IgD-negative memory B cell (primary cell): ENCODE results near the gene MYL12A. TPM values are rescaled to one million over a fixed set of nuclear protein-coding genes. Genes with fewer than 3 reads are reported as not detected.
A peak's percentile ranks its signal among the peaks of the same experiment; 100 is the strongest.
"Not testable (repeated sequence)": the region's sequence is repeated elsewhere in the genome, so short reads cannot be mapped to it uniquely, and the experiment has no call there.

Experiments used
- H3K27ac Mint-ChIP-seq, 3 donors: one replicate each; pipeline ENCODE4 v1.8.0; 2020 to 2022; ENCODE audit warnings: mild to moderate bottlenecking in 3 of 3, mixed read lengths in 3 of 3, moderate library complexity in 1 of 3
- H3K27me3 Mint-ChIP-seq: one replicate; pipeline ENCODE4 v1.8.0; 2021; ENCODE audit warnings: mixed read lengths
- H3K36me3 Mint-ChIP-seq: one replicate; pipeline ENCODE4 v1.8.0; 2020; ENCODE audit warnings: mild to moderate bottlenecking, mixed read lengths
- H3K4me1 Mint-ChIP-seq, 3 donors: one replicate each; pipeline ENCODE4 v1.8.0; 2020 to 2022; ENCODE audit warnings: mixed read lengths in 3 of 3, mild to moderate bottlenecking in 1 of 3
- H3K4me3 Mint-ChIP-seq, 4 donors: one replicate each; pipeline ENCODE4 v1.8.0; 2020 to 2022; ENCODE audit warnings: mild to moderate bottlenecking in 4 of 4, mixed read lengths in 4 of 4, moderate library complexity in 3 of 4
- H3K9me3 Mint-ChIP-seq, 3 donors: one replicate each; pipeline ENCODE4 v1.8.0; 2020 to 2021; ENCODE audit warnings: mixed read lengths in 3 of 3, mild to moderate bottlenecking in 1 of 3
- polyA plus RNA-seq: library from polyadenylated mRNA; unstranded; fragments of 300-500 nt; fragmentation: Illumina TruSeq; gene quantifications from one replicate; pipeline ENCODE4 v1.2.3, GENCODE V29; 2021

Gene MYL12A
- polyA plus RNA-seq = 1,599 TPM

DNA sequence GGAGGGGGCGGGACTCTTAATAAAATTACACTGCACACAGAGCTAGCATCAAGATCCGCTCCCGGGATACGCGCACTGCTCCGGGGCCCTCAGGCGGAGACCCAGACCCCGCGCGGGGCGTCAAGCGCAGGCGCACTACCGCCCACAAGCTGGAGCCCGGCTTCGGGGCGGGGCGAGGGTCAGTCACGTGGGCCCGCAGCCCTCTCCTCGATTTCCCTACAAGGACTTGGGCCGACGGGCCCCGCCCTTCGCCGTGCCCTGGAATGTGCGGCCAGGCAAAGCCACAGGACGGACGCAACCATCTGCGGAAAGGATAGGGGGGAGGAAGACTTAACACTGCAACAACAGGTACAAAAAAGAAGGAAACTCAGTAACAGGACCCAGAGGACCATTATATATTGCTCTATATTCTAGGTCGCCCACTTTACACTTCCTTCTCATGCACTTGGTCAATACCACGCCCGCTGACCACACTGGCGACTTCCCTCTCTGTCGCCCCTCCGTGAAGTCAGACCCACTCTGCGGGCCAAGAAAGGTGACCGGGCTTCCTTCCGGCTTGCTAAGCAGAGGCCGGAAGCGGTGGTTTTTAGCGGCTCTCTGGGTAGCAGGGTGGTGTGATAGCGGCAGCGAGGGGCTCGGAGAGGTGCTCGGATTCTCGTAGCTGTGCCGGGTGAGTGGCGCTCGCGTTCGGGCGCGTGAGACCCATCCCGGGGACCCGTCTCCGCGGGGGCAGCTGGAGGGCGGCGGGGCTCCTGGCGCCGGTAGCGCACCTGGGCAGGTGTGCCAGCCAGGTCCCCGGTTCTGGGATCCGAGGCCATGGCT, at the start of gene MYL12A:
TSS of gene MYL12A (plus strand) at position 562 of the 822 bp plus-strand sequence. CDS start 5,447 bp downstream, outside the sequence.
- Mint-ChIP-seq H3K27ac (peak within 1 kb of the TSS; percentile 79 to 99 (median 97)), H3K9me3 (no peaks in the 10 kb centered on the region), H3K4me3 (peak within 1 kb of the TSS; percentile 86 to 100 (median 98))

DNA sequence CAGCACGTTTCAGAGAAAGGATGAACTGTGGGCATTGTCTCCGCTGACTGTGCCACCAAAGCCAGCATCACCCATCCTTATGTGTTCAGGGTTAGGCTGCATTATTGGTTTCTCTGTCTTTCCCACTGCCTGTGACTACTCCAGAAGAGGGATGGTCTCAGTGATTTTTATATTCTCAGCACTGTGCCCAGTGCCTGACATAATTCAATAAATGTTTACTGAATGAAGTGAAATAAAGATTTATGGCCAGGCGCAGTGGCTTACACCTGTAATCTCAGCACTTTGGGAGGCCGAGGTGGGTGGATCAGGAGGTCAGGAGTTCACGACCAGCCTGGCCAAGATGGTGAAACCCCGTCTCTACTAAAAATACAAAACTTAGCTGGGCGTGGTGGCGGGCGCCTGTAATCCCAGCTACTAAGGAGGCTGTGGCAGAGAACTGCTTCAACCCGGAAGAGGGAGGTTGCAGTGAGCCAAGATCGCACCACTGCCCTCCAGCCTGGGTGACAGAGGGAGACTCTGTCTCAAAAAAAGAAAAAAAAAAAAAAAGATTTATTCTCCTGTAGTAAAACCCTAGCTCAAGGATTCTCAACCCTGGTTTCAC, 49.2 kb upstream of the MYL12A start:
- H3K9me3 Mint-ChIP-seq = peaks cover 1 to 11% (median 5%) of the 10 kb centered on the region in 3 donors
- H3K27me3 Mint-ChIP-seq = not testable (repeated sequence)

More for the DNA sequence above, at the start of gene MYL12A:
- Mint-ChIP-seq H3K36me3 (peaks cover 3% of the 10 kb centered on the region), H3K27me3 (no peaks in the 10 kb centered on the region), H3K4me1 (peaks cover 37 to 42% (median 42%) of the 10 kb centered on the region in 3 donors)

DNA sequence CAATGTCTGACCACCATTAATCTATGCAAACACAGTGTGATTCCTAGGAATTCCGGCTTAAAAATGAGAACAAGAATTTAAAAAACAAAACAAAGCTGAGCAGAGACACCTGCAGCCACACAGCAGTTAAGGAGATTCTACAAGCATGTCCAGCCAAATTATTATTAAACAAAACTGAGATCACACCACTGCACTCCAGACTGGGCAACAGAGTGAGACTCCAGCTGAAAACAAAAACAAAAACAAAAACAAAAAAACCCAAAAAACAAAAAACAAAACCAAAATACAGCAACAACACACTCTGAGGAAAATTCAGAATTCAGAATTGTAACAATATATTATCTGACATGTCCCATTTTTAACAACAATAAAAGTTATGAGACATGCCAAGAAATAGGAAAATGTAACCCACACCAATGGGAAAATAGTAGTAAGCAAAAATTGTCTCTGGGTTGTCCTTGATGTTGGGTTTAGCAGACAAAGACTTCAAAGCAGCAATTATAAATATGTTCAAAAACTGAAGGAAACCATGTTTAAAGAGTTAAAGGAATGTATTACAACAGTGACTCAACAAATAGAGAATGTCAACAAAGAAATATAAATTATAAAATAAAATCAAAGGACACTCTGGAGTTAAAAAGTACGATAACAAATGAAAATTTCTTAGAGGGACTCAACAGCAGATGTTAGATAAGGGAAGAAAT, 47.5 kb upstream of the MYL12A start:
- H3K9me3 Mint-ChIP-seq = peaks cover 1 to 17% (median 15%) of the 10 kb centered on the region in 3 donors
- H3K36me3 Mint-ChIP-seq = peaks cover 11% of the 10 kb centered on the region
- no peaks in the 10 kb centered on the region for H3K27me3 Mint-ChIP-seq
- no peak overlapping the region for H3K27ac Mint-ChIP-seq
- no peak overlapping the region for H3K4me3 Mint-ChIP-seq
- H3K4me1 Mint-ChIP-seq = peaks cover 0 to 3% (median 2%) of the 10 kb centered on the region in 3 donors

More for the DNA sequence above, 49.2 kb upstream of the MYL12A start:
- H3K36me3 Mint-ChIP-seq = peaks cover 12% of the 10 kb centered on the region
- H3K4me1 Mint-ChIP-seq, H3K27ac Mint-ChIP-seq, H3K4me3 Mint-ChIP-seq: not testable (repeated sequence)

DNA sequence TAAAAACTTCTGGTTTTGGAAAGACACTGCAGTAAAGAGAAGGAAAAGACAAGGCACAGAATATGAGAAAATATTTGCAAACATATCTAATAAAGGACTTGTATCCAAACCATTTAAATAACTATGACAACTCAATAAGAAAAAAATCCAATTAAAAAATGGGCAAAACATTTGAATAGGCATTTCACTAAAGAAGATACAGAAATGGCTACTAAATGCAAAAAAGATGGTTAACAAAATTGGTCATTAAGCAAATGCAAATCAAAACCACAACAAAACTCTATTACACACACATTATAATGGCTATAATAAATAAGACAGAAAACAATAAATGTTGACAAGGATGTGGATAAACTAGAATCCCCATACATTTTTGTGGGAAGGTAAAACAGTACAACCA, 42.4 kb upstream of the MYL12A start:
- no peak overlapping the region for H3K27ac Mint-ChIP-seq
- H3K4me1 Mint-ChIP-seq = peaks cover 0 to 1% (median 0%) of the 10 kb centered on the region in 3 donors
- H3K9me3 Mint-ChIP-seq = peaks cover 1 to 25% (median 21%) of the 10 kb centered on the region in 3 donors
- no peak overlapping the region for H3K4me3 Mint-ChIP-seq
- H3K36me3 Mint-ChIP-seq = peaks cover 17% of the 10 kb centered on the region
- H3K27me3 Mint-ChIP-seq = no peaks in the 10 kb centered on the region

DNA sequence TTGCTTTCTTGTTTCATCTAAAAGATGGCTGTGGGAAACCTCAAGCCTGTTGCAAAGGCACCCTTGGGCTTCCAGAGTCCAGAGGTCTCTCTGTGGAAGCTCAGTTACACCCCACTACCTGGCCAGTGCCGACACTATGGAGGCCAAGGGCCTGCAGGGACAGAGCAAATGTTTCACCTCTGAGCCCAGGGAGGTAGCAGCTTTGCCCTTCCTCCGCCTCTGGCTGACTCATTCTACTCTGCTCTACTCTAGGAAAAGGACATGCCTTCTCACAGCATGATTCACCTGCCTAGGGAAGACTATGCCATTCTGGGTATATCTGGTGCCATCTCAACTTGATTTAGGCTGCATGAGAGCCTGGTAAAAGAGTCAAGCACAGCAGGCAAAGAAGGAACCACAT, 40.0 kb upstream of the MYL12A start:
- no peak overlapping the region for H3K27ac Mint-ChIP-seq
- peaks cover 0 to 1% (median 0%) of the 10 kb centered on the region in 3 donors for H3K4me1 Mint-ChIP-seq
- no peaks in the 10 kb centered on the region for H3K27me3 Mint-ChIP-seq
- H3K9me3 Mint-ChIP-seq = peaks cover 1 to 21% (median 18%) of the 10 kb centered on the region in 3 donors
- no peak overlapping the region for H3K4me3 Mint-ChIP-seq
- peaks cover 17% of the 10 kb centered on the region for H3K36me3 Mint-ChIP-seq

DNA sequence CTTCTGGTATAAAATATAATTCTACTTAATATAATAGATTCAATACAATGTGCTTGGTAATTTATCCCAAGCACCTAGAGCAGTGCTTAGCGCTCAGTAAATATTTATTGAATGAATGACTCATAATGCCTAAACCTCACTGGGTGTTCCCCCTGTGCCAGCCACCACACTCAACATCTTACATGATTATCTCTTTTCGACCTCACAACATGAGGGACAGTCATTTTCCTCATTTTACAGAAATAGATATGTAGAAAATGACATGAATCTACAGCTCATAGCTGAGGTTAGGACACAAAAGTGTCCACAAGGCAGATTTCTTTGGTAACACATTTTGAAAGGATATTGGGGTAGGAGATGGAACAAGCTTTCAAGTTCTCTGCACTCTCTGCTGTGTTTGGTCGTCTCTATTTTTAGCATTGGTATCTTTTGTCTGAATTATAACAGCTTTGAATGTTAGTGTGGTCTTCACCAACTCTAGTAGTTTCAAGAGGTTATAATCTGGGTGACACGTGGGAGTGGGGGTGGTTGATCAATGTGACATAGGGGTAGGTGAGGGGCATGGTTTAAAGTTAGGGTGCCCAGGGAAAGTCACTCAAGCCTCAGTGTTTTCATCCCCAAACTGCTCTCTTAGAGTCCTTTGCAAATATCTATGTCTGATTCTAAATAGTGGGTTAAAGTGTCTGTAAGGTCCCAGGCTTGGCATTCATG, 37.6 kb upstream of the MYL12A start:
- Mint-ChIP-seq H3K36me3 (peaks cover 10% of the 10 kb centered on the region), H3K4me3 (no peak overlapping the region), H3K27me3 (no peaks in the 10 kb centered on the region), H3K4me1 (no peaks in the 10 kb centered on the region), H3K27ac (no peak overlapping the region), H3K9me3 (peaks cover 0 to 9% (median 7%) of the 10 kb centered on the region in 3 donors)

DNA sequence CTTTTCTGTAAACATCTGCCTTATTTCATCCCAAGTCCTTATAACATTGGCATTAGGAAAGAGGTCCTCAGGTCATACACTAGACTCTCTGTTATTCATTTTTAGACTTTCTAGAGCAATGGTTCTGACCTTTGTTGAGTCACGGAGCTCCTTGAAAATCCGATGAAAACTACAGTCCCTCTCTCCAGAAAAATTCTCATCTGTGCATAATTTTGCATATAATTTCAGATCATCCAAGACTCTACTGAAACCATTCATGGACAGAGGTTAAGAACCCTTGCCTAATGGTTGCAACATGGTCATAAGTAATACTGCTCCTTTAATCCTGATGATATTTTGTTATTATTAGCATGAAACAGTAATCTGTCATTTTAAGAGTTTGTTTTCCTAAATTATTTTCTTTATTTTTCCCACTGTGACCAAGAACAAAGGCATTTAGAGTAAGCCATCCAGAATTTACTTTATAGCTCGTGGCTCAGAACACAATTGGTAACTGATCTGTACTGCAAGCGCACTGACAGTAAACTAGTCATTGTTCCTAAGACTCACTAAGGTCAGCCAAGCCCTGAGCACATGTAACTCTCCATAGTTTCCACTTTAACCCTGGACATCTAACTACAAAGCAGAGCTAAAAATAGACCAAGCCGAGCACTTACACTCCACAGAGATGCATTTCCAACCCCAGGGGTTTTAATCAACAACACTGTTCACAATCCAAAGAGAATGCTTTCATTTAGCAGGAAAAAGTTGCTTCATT, 36.2 kb upstream of the MYL12A start:
- peaks cover 0 to 2% (median 1%) of the 10 kb centered on the region in 3 donors for H3K9me3 Mint-ChIP-seq
- H3K36me3 Mint-ChIP-seq = peaks cover 3% of the 10 kb centered on the region
- no peaks in the 10 kb centered on the region for H3K27me3 Mint-ChIP-seq
- H3K4me3 Mint-ChIP-seq = no peak overlapping the region
- no peaks in the 10 kb centered on the region for H3K4me1 Mint-ChIP-seq
- peak overlapping the region in 1 of 3 donors; percentile 60 for H3K27ac Mint-ChIP-seq

DNA sequence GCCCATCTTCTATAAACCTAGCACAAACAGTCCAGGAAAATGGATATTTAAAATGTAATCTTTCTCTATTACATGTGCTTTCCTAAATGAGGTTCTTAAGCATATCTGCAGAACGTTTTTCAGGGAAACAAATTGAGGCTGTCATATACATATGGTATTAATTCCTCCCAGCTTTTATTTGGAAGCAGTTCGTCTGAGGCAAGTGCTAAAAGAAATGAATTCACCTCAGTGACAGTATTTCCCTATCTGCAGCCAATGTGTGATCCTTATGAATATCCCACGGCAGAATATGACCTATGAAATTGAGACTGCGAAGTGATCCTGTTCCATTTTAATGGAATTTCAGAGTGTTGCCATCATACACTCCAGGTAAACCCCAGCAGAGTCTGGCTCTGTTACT, 34.9 kb upstream of the MYL12A start:
- Mint-ChIP-seq H3K36me3 (no peaks in the 10 kb centered on the region), H3K4me3 (no peak overlapping the region), H3K27me3 (no peaks in the 10 kb centered on the region), H3K27ac (no peak overlapping the region), H3K4me1 (no peaks in the 10 kb centered on the region), H3K9me3 (no peaks in the 10 kb centered on the region)

DNA sequence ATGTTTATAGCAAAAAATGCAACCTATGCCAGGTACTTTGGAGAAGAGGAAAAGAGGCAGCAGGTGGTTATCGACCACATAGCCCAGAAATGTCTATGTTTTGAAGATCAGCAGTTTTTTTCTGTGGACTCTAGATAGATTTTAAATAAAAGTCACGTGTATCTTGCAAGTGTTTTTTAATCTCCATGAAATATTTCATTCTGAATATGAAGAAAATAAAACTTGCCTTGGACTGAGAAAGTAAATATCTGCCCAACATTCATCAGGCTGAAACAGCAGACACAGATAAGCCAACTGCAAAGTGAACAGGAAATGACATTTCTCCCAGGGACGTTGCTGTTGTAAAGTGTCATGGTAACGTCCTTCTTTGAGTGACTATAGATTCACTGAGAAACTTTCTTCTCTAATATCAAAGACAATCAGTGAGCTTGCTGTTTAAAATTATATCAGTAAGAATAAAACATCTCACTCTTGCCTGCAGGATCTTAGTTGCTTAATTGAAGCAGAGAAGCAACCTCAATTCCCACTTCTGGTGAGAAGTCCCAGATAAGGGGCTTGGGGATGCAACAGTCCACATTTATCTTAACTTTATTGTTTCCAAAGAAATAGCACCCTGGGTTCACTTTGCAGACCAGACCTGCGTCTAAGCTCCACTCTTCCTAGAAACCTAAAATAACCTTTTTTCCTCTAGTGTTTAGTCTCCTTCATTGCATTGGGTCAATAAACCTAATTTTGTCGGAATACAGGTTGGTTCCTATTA, 34.1 kb upstream of the MYL12A start:
- H3K27me3 Mint-ChIP-seq = no peaks in the 10 kb centered on the region
- H3K4me1 Mint-ChIP-seq = no peaks in the 10 kb centered on the region
- H3K27ac Mint-ChIP-seq = no peak overlapping the region
- no peaks in the 10 kb centered on the region for H3K36me3 Mint-ChIP-seq
- no peak overlapping the region for H3K4me3 Mint-ChIP-seq
- no peaks in the 10 kb centered on the region for H3K9me3 Mint-ChIP-seq

DNA sequence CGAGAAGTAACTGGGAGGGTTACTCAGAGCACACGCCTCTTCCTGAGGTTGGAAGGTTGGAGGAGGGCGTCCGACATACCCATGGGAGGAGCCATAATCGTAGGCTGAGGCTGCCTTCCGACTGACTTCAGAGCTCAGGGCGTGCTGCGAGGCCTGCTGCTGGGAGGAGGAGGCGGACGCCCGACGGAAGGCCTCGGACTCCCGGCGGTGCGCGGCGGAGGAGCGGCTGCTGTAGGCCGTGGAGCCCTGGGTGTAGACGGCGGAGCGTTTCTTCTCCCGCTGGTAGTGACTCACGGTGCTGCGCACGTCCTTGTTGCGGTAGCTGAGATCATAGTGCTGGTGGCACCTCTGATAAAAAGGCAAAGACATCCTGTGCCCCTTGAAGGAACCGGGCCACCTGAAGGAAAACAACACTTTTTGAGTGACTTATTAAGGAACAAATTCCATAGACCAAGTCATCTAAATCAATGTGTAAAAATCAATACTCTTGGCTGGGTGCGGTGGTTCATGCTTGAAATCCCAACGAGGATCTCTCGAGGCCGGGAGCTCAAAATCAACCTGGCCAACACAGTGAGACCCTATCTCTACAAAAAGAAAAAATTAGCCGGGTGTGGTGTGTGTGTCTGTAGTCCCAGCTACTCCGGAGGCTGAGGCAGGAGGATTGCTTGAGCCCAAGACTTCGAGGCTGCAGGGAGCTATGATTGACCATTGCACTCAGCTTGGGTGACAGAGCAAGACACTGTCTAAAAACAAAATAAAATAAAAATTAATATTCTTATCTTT, 32.6 kb upstream of the MYL12A start:
- no peak overlapping the region for H3K27ac Mint-ChIP-seq
- no peaks in the 10 kb centered on the region for H3K9me3 Mint-ChIP-seq
- H3K36me3 Mint-ChIP-seq = no peaks in the 10 kb centered on the region
- H3K4me3 Mint-ChIP-seq = no peak overlapping the region
- no peaks in the 10 kb centered on the region for H3K4me1 Mint-ChIP-seq
- H3K27me3 Mint-ChIP-seq = no peaks in the 10 kb centered on the region

DNA sequence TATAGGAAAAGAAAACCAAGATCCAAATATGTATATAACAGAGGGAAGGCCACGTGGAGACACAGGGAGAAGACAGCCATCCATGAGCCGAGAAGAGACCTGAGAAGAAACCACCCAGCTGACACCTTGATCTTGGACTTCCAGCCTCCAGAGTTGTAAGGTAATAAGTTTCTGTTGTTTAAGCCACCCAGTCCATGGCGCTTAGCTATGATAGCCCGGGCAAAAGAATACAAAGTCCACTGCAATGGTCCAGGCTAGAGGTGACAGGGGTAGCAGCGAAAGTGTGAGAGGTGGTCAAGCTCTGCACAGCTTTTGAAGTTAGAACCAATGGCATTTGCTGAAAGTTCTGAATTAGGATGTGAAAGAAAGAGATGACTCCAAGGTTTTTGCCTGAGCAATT, 30.6 kb upstream of the MYL12A start:
- H3K4me1 Mint-ChIP-seq = no peaks in the 10 kb centered on the region
- no peak overlapping the region for H3K27ac Mint-ChIP-seq
- no peak overlapping the region for H3K4me3 Mint-ChIP-seq
- H3K36me3 Mint-ChIP-seq = no peaks in the 10 kb centered on the region
- H3K9me3 Mint-ChIP-seq = no peaks in the 10 kb centered on the region
- H3K27me3 Mint-ChIP-seq = no peaks in the 10 kb centered on the region

DNA sequence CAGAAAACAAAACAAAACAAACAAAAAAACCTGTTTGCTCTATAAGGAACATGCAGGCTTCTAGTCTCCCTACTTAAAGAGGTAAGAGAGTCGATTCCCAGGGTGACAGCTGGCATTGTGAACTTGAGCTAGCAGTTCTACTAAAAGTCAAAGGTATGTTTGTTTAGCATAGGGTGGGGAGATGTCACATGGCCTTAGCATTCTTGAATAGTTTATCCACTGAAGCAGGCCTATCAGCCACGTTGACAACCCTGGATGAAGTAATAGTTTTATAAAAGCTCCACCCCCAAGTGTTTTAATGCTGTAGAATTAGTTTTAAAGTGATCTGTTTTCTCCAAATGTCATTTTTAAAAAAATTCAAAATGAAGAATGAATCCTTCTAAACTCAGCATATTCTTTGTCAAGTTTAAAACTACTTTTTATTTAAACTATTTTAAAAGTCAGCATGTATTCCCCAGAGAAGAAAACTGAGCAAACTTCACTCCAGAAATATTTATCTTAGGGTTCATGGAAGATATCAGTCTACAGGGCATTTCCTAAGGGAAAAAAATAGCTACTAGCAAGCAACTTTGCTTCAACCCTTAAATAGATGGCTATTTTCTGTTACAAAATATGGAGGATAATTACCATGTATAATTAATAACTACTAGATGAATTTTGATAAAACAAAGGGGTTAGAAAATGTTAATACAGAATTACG, 29.5 kb upstream of the MYL12A start:
- Mint-ChIP-seq H3K27me3 (no peaks in the 10 kb centered on the region), H3K4me3 (no peak overlapping the region), H3K4me1 (no peaks in the 10 kb centered on the region), H3K9me3 (no peaks in the 10 kb centered on the region), H3K36me3 (no peaks in the 10 kb centered on the region), H3K27ac (peak overlapping the region in 1 of 3 donors; percentile 8)
